SJSA1 (cell line): ENCODE measurements around the gene SH3RF3. TPM values are rescaled to one million over a fixed set of nuclear protein-coding genes. Genes with fewer than 3 reads are reported as not detected.

Experiments
- DNase-seq, 2 experiments: peaks; one replicate each; pipeline ENCODE4 v3.0.0-alpha.2; 2015 to 2020; ENCODE audit warnings: low spot score in 2 of 2, low read depth in 1 of 2
- H3K27ac ChIP-seq: fragments of 250-450 bp; sonication (Bioruptor Pico); 2 replicates; pipeline ENCODE4 v1.5.1; 2020; ENCODE audit warnings: mild to moderate bottlenecking, moderate library complexity
- H3K27me3 ChIP-seq: fragments of 250-450 bp; sonication (Bioruptor Pico); replicated peaks from 2 replicates; pipeline ENCODE4 v1.5.1; 2020; ENCODE audit warnings: mild to moderate bottlenecking, moderate library complexity
- H3K36me3 ChIP-seq: fragments of 250-450 bp; sonication (Bioruptor Pico); 2 replicates; pipeline ENCODE4 v1.5.1; 2020; ENCODE audit warnings: mild to moderate bottlenecking
- H3K4me1 ChIP-seq: fragments of 250-450 bp; sonication (Bioruptor Pico); replicated peaks from 2 replicates; pipeline ENCODE4 v1.6.1; 2021; ENCODE audit warnings: mild to moderate bottlenecking
- H3K4me3 ChIP-seq: fragments of 250-450 bp; sonication (Bioruptor Pico); 2 replicates; pipeline ENCODE4 v1.5.1; 2020; ENCODE audit warnings: mild to moderate bottlenecking
- H3K9me3 ChIP-seq: fragments of 250-450 bp; sonication (Bioruptor Pico); replicated peaks from 2 replicates; pipeline ENCODE4 v1.5.1; 2020; ENCODE audit warnings: mild to moderate bottlenecking
- total RNA-seq: library from RNA; depleted of rRNA; stranded (reverse); fragments of >200 nt; shearing (Covaris generic); gene quantifications from 2 replicates; pipeline ENCODE4 v1.2.3, GENCODE V29; 2014

Gene SH3RF3
- total RNA-seq, 1 experiment from 2014 or later: 6.1 TPM

DNA sequence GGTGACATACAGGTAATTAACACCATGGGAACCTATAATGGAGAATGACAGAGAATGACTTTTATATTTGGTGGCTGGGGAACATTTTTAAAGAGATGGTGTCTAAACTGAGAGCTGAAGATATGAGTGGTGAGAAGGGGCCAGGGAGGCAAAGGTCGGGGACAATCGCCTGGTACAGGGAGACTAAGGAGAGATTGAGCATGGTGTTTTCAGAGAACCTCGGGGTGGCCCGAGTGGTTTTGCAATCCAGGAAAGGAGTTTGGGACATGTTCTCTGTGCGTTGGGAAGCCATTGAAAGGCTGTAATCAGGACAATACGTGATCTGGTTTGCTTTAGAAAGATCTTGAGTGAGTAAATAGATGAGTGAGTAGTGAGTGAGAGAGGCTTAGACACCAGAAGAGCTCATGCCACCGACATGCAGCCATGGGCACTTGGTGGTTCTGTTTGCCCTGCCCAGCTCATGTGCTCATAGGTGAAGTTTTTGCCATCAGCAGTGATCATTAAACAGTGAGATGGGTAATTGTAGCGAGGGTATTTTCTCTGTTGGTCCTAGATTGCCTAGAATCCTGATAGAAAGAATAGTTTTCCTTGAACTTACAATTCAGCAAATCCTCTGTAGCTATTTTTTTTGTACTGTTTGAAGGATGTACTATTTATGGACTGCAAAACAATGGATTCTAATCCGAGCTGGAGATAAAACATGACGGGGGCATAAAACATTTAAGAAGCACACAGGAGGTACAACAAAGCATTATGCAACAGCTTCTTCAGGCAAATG lies 114.7 kb downstream of the SH3RF3 start:
- DNase-seq: peak in 1 of 2 experiments; percentile 20
- Histone ChIP-seq H3K36me3 (no peaks in the 10 kb centered on the region), H3K9me3 (no peaks in the 10 kb centered on the region), H3K4me3 (no peak overlapping the region), H3K27me3 (no peaks in the 10 kb centered on the region), H3K27ac (peak overlapping the region; percentile 88), H3K4me1 (peaks cover 56% of the 10 kb centered on the region)

DNA sequence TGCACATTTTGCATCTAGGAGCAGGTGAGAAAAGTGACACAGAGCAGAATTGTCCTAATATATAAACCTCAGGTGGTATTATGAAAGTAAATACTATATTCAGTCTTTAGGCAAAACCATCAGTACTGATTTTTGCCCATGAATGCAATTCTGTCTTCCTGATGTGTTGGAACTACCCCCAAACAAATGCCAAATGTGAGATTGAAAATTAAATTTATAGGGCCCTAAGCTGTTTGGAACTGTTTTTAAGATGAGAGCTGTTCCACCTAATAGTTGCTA lies 115.2 kb downstream of the SH3RF3 start:
- DNase-seq: no peak
- no peak overlapping the region for H3K4me3 ChIP-seq
- no peaks in the 10 kb centered on the region for H3K27me3 ChIP-seq
- no peaks in the 10 kb centered on the region for H3K9me3 ChIP-seq
- H3K27ac ChIP-seq: peak overlapping the region; percentile 88; the same call in 1 of the 2 replicates
- H3K4me1 ChIP-seq: peaks cover 51% of the 10 kb centered on the region
- H3K36me3 ChIP-seq: no peaks in the 10 kb centered on the region

DNA sequence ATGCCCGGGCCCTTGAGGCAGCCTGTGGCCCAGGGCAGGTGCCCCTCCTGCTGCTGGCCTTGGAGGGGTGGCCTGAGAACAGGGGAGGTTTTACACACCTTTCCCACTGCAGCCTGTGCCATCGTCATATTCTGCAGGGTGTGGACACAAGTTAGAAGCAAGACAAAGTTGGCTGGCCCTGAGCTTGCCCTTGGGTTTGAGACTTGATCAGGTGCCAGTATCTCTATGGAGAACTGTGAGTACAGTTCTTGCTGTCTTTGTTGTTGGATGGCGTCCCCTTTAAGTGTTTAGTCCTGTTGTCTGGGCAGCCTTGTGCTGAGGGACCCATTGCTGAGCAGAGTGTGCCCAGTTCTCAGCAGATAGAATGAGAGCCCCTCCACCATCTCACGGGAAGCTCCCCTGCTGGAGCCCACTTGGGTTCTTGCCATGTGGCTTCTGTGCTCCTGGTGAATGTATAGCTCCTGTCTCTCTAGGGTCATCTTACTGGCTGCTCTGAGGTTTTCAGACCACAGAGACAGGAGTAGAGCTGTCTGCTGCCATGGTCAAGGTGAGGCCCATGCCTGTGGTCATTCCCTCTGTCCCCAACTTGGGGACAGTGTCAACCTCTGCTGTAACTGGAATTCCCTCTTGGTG lies 115.9 kb downstream of the SH3RF3 start:
- no peaks in the 10 kb centered on the region for H3K27me3 ChIP-seq
- peaks cover 45% of the 10 kb centered on the region for H3K4me1 ChIP-seq
- H3K27ac ChIP-seq: no peak overlapping the region
- H3K36me3 ChIP-seq: no peaks in the 10 kb centered on the region
- no peaks in the 10 kb centered on the region for H3K9me3 ChIP-seq
- no peak for DNase-seq
- H3K4me3 ChIP-seq: no peak overlapping the region

DNA sequence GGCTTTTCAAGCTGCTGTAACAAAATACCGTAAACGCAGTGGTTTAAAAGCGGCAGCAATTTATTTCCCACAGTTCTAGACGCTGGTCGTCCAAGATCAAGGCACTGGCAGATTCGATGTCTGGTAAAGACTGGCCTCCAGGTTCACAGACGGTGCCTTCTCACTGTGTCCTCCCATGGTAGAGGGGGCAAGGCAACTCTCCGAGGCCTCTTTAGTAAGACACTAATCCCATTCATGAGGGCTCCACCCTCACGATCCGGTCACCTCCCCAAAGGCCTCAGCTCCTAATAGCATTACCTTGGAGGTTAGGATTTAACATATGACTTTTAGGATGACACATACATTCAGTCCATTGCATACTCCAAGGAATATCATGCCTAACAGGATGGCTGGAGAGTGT lies 117.2 kb downstream of the SH3RF3 start:
- Histone ChIP-seq H3K27me3 (no peaks in the 10 kb centered on the region), H3K36me3 (no peaks in the 10 kb centered on the region), H3K4me3 (no peak overlapping the region), H3K27ac (no peak overlapping the region), H3K9me3 (no peaks in the 10 kb centered on the region), H3K4me1 (peaks cover 34% of the 10 kb centered on the region)
- DNase-seq: no peak

DNA sequence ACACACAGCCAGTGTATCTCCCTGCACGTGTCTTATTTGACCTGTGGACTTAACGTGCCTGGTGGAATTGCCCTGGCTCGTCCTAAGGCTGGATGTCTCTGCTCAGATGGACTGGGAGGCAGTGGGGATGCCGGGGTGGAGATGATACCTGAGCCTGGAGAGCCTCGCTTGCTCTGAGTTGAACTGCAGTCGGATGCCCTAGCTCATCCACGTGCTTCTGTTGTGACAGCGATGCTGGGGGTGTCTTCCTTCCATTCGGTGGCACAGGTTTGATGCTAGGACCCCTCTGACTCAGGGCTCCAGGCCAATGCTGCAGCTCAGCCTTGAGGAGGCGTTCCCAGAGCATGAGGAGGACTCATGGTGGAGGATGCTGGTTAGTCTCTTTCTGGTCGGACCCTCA lies 117.6 kb downstream of the SH3RF3 start:
- Histone ChIP-seq H3K4me1 (peaks cover 30% of the 10 kb centered on the region), H3K4me3 (no peak overlapping the region), H3K9me3 (no peaks in the 10 kb centered on the region), H3K27me3 (no peaks in the 10 kb centered on the region), H3K27ac (no peak overlapping the region), H3K36me3 (no peaks in the 10 kb centered on the region)
- no peak for DNase-seq

DNA sequence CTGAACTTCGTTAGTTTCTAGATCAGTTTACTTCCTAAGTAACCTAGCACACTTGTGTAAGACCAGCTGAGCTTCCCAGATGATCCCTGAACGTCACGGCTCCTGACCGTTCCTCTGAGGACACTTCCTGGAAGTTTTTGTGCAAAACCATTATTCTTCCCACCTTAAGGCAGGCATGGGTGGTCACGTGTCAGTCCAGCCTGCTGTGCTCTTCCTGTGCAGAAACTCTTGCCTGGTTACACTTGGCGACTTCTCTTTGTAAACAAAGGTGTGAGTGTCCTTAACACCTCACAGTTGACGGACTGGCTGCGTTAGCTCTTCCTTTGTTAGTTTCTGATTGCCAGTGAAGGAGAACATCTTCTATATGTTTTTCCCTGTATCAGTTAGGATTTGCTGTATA lies 118.3 kb downstream of the SH3RF3 start:
- DNase-seq: no peak
- Histone ChIP-seq H3K36me3 (no peaks in the 10 kb centered on the region), H3K4me3 (no peak overlapping the region), H3K4me1 (peaks cover 25% of the 10 kb centered on the region), H3K27ac (no peak overlapping the region), H3K27me3 (no peaks in the 10 kb centered on the region), H3K9me3 (no peaks in the 10 kb centered on the region)

DNA sequence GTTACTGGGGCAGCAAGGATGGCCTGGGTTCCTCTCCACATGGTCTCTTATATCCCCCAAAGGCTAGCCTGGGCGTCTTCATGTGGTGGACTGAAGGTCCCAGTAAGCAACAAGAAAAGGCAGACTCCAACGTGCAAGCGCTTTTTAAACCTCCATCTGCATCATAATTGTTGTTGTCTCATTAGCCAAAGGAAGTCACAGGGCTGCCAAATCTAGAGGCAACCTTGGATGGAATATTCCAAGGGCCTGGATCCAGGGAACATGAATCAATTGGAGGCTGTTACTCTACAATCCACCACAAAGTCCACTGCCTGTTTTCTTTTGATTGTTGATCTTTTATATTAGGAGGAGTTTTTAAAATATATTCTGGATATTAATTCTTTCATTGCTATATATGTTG lies 118.8 kb downstream of the SH3RF3 start:
- Histone ChIP-seq H3K36me3 (no peaks in the 10 kb centered on the region), H3K27me3 (no peaks in the 10 kb centered on the region), H3K4me1 (peaks cover 25% of the 10 kb centered on the region), H3K4me3 (no peak overlapping the region), H3K27ac (no peak overlapping the region), H3K9me3 (no peaks in the 10 kb centered on the region)
- no peak for DNase-seq

DNA sequence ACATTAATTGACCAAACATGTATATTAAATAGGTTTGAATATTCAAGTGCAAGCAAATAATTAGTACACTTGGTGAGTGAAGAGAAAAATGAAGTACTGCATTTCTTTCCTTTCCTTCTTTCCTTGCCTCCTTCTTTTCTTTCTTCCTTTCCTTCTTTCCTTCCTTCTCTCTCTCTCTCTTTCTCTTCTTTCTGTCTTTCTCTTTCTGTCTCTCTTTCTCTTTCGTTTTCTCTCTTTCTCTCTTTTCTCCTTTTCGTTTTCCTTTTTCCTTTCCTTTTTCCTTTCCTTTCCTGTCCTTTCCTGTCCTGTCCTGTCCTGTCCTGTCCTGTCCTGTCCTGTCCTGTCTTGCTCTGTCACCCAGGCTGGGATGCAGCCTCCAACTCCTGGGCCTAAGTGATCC lies 119.6 kb downstream of the SH3RF3 start:
- H3K4me1 ChIP-seq: peaks cover 23% of the 10 kb centered on the region
- no peak for DNase-seq
- H3K27ac ChIP-seq: no peak overlapping the region
- no peak overlapping the region for H3K4me3 ChIP-seq
- no peaks in the 10 kb centered on the region for H3K36me3 ChIP-seq
- H3K27me3 ChIP-seq: no peaks in the 10 kb centered on the region
- H3K9me3 ChIP-seq: no peaks in the 10 kb centered on the region

DNA sequence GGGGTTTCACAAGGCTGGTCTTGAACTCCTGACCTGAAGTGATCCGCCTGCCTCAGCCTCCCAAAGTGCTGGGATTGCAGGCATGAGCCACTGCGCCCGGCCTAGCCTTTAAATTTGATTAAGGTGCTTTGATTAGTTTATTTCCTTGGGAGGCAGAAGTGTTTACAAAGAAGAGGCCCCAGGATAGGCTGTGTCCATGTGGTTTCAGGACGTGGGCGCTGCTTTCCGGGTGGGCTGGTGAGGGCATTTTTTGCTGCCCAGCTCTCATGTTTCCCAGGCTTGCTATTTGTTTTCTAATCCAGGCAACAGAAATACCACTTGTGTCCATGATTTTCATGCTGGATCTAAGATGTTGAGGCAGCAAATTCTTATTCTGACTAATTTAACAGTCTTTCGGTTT lies 124.2 kb downstream of the SH3RF3 start:
- no peak overlapping the region for H3K4me3 ChIP-seq
- H3K4me1 ChIP-seq: peaks cover 37% of the 10 kb centered on the region
- H3K9me3 ChIP-seq: no peaks in the 10 kb centered on the region
- no peaks in the 10 kb centered on the region for H3K36me3 ChIP-seq
- peak overlapping the region; percentile 70 for H3K27ac ChIP-seq
- no peaks in the 10 kb centered on the region for H3K27me3 ChIP-seq
- DNase-seq: peak; percentile 91 to 97

DNA sequence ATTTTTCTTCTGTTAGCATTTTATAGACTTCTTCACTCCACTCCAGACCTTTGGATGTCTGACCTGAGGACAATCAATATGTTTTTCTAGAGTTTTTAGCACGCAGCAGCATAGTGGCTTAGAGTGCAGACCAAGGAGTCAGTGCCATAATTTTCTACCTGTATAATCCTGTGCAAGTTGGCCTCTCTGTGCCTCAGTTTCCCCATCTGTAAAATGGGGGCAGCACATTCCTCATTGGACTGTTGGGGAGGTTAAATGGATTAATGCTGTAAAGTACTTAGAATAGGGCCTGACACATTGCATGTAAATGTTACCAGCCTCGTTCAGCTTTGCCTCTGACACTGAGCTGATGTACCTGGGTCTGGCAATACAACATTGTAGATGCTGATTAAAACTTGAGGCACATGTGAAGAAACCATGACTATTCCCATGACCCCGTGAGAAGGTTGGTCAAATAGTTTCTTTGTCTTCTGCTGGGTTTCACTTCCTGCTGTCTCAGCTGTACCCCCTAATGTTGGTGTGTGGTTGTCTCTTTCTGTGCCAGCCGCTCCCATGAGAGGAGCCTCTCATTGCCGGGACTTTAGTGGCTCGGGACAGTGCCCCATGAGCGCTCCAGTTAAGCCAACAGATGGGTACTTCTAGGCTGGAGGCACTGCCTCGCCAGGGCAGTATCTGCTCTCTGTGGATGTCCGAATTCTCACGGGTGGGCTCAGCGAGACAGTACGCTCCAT lies 125.3 kb downstream of the SH3RF3 start:
- H3K4me1 ChIP-seq: peaks cover 37% of the 10 kb centered on the region
- H3K27ac ChIP-seq: peak overlapping the region; percentile 70
- H3K36me3 ChIP-seq: no peaks in the 10 kb centered on the region
- no peaks in the 10 kb centered on the region for H3K27me3 ChIP-seq
- no peak for DNase-seq
- H3K4me3 ChIP-seq: no peak overlapping the region
- H3K9me3 ChIP-seq: no peaks in the 10 kb centered on the region

DNA sequence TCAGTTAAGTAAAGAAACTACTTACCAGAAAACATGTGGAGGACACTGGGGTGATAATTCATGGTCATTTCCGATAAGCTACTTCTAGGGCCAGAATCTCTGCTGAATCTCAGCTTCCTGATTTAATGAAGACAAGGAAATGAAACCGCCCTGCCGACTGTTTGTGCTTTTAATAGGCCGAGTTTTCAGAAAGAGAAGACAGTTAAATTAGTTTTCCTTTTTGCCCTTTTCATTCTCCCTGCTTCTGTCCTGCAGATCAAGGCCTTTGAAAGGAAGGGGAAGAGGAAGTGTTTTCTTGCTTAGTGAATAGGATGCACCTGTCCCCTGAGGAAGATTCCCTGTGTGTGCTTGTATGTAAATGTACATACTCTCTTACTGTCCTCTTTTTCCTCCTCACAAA lies 126.6 kb downstream of the SH3RF3 start:
- Histone ChIP-seq H3K27ac (no peak overlapping the region), H3K4me3 (no peak overlapping the region), H3K9me3 (no peaks in the 10 kb centered on the region), H3K36me3 (no peaks in the 10 kb centered on the region), H3K27me3 (no peaks in the 10 kb centered on the region), H3K4me1 (peaks cover 37% of the 10 kb centered on the region)
- no peak for DNase-seq

DNA sequence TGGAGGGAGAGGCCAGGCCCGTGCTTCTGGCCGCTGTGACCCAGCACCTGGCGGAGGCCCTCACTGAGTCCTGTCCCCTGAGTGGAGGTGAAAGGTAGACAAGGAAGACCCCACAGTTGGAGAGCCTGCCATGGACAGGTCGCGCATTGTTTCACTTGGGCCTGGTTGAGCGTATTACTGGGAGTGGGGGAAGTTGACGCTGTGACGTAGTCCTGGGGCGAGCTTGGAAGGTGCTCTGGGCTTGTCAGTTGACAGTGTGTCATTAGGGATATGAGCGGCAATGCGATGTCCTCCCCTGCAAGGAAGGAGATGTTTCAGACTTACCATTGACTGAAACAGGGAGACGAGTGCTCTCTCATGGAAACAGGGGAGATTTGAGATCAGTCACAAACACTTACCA lies 127.1 kb downstream of the SH3RF3 start:
- no peak overlapping the region for H3K27ac ChIP-seq
- no peak overlapping the region for H3K4me3 ChIP-seq
- no peaks in the 10 kb centered on the region for H3K9me3 ChIP-seq
- H3K27me3 ChIP-seq: no peaks in the 10 kb centered on the region
- peaks cover 37% of the 10 kb centered on the region for H3K4me1 ChIP-seq
- no peak for DNase-seq
- no peaks in the 10 kb centered on the region for H3K36me3 ChIP-seq

DNA sequence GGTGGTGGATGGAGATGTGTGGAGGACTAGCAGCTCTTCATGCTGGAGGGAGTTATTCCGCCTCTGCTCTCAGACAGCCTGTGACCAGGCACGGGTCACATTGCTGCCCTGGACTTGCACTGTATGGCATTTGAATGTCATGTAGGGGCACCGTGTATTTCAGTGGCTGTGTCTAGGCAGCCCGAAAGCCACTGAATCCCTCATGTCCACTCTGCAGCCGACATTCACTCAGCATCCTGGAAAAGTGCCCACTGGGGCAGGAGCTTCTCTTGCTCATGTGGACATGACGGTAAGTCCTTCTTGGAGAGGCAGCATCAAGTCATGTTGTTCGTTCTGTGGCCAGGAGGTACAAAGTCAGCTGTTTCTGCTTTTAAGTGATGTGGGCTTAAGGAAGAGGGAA lies 127.9 kb downstream of the SH3RF3 start:
- Histone ChIP-seq H3K4me1 (peaks cover 37% of the 10 kb centered on the region), H3K9me3 (no peaks in the 10 kb centered on the region), H3K27me3 (no peaks in the 10 kb centered on the region), H3K4me3 (no peak overlapping the region), H3K27ac (no peak overlapping the region), H3K36me3 (no peaks in the 10 kb centered on the region)
- no peak for DNase-seq

DNA sequence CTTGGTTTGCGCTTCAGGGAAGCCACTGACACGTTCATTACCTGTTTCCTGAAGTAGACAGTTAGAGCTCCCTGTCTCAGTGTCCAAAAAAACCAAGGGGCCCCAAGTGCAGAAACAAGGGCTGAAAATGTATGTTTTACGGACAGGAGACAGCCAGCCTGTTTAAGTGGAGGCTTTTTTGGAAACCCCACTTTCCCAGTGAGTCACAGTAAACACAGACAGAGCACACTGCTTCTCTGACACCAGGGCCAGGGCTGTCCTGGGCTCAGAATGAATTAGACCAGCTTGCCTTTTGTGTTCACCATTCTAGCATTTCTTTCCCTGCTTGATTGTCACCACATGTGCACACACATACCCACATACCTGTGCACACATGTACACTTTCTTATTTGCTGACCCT lies 128.6 kb downstream of the SH3RF3 start:
- DNase-seq: peak in 1 of 2 experiments; percentile 43
- H3K36me3 ChIP-seq: no peaks in the 10 kb centered on the region
- H3K4me3 ChIP-seq: no peak overlapping the region
- peaks cover 32% of the 10 kb centered on the region for H3K4me1 ChIP-seq
- H3K27me3 ChIP-seq: no peaks in the 10 kb centered on the region
- H3K9me3 ChIP-seq: no peaks in the 10 kb centered on the region
- H3K27ac ChIP-seq: no peak overlapping the region
